ENCODE data around the gene HAPLN2. TPM values are rescaled to one million over a fixed set of nuclear protein-coding genes. Genes with fewer than 3 reads are reported as not detected.

HAPLN2 gene
- total RNA-seq, 1 donor from 2014 or later = not detected

DNA sequence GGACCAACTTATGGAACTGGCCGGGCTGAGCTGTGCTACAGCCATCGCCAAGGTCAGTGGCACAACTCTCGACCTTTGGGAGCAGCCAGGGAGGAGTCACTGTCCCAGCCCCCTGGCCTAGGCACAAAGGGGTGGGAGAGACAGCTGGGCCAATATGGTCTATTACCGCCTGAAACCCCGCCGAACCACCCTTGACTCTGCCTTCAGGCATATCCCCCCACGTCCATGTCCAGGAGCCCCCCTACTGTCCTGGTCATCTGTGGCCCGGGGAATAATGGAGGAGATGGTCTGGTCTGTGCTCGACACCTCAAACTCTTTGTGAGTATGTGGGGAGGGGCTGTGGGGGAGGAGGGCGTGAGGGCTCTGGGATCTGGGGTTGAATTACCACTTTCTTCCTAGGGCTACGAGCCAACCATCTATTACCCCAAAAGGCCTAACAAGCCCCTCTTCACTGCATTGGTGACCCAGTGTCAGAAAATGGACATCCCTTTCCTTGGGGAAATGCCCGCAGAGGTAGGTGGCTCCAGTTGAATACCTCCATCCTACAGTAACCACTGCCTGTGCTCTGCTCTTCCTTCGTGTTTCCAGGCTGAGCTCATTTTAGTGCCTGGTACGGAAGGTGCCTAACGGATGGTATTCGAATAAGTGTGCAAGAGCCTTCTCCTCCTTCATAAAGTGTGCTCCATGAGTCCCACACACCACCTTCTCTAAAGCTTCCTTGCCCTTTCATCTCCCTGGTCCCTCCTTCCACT is 26.9 kb upstream of the HAPLN2 start:
- Histone ChIP-seq H3K9me3 (ENCODE audit: low read depth) (no peaks in the 10 kb centered on the region), H3K4me1 (peaks cover 5% of the 10 kb centered on the region), H3K27me3 (no peaks in the 10 kb centered on the region), H3K4me3 (peak overlapping the region; percentile 82), H3K36me3 (no peaks in the 10 kb centered on the region), H3F3A (ENCODE audit: low read depth) (peaks cover 39% of the 10 kb centered on the region), H4K20me1 (ENCODE audit: low read depth) (no peaks in the 10 kb centered on the region), H3K79me2 (ENCODE audit: low read depth) (peaks cover 5% of the 10 kb centered on the region), H3K27ac (no peak overlapping the region), H3K9ac (peak overlapping the region; percentile 44), H2AFZ (replicated peaks) (peak overlapping the region; percentile 61), H3K4me2 (peak overlapping the region; percentile 95)
- no peak for DNase-seq (ENCODE audit: low spot score)
- TF ChIP-seq CTCF (IDR thresholded peaks at IDR 0.05) = no peak
- Mint-ChIP-seq H3K9me3 (no peaks in the 10 kb centered on the region), H3K36me3 (peaks cover 13% of the 10 kb centered on the region), H3K4me1 (peaks cover 28% of the 10 kb centered on the region), H3K27me3 (ENCODE audit: insufficient read depth, low read depth) (peaks cover 5% of the 10 kb centered on the region), H3K27ac (no peak overlapping the region), H3K4me3 (peak overlapping the region; percentile 85)

DNA sequence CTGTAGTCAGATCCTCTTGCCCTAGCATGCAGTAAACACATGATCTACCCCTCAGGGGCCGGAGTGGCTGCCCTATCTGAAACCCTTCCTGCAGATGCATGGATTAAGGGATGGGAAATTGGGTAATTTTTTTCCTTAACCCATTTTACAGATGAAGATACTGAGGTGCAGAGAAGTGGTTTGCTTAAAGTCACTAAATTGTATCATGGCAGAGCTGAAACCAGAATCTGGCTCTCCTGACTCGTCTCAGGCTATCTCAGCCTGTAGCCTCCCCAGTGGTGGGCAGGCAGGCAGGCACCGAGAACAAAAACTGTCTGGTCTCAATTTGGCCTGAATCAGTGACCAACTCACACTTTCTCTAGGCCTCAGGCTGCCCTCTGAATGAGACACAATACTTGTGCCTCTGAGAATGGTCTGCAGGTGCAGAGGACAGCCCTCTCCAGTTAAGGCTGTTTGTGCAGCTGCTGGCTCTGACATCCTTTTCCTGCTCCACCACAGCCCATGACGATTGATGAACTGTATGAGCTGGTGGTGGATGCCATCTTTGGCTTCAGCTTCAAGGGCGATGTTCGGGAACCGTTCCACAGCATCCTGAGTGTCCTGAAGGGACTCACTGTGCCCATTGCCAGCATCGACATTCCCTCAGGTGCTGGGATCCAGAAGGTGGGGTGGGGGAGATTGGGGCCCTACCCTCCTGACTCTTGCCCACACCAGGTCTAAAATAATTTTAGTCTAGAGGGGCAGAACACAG is 26.1 kb upstream of the HAPLN2 start:
- H3K36me3 Mint-ChIP-seq = peaks cover 13% of the 10 kb centered on the region
- peaks cover 39% of the 10 kb centered on the region for H3F3A ChIP-seq (ENCODE audit: low read depth)
- H3K4me1 Mint-ChIP-seq = peaks cover 28% of the 10 kb centered on the region
- no peak overlapping the region for H3K9ac ChIP-seq
- no peak overlapping the region for H3K27ac ChIP-seq
- H3K4me3 Mint-ChIP-seq = peak overlapping the region; percentile 85
- peaks cover 5% of the 10 kb centered on the region for H3K4me1 ChIP-seq
- no peaks in the 10 kb centered on the region for H3K27me3 ChIP-seq
- no peaks in the 10 kb centered on the region for H3K36me3 ChIP-seq
- peaks cover 5% of the 10 kb centered on the region for H3K79me2 ChIP-seq (ENCODE audit: low read depth)
- no peak for DNase-seq (ENCODE audit: low spot score)
- H3K4me3 ChIP-seq = no peak overlapping the region
- no peaks in the 10 kb centered on the region for H3K9me3 ChIP-seq (ENCODE audit: low read depth)
- peaks cover 5% of the 10 kb centered on the region for H3K27me3 Mint-ChIP-seq (ENCODE audit: insufficient read depth, low read depth)
- no peak overlapping the region for H2AFZ ChIP-seq (replicated peaks)
- peak overlapping the region; percentile 95 for H3K4me2 ChIP-seq
- H3K9me3 Mint-ChIP-seq = no peaks in the 10 kb centered on the region
- H3K27ac Mint-ChIP-seq = no peak overlapping the region
- TF ChIP-seq CTCF (IDR thresholded peaks at IDR 0.05) = no peak
- no peak for TF ChIP-seq EZH2phosphoT487 (IDR thresholded peaks at IDR 0.05)
- H4K20me1 ChIP-seq (ENCODE audit: low read depth) = no peaks in the 10 kb centered on the region

- peaks cover 5% of the 10 kb centered on the region for H3K4me1 ChIP-seq
- no peak for DNase-seq (ENCODE audit: low spot score)
- peaks cover 5% of the 10 kb centered on the region for H3K79me2 ChIP-seq (ENCODE audit: low read depth)
- no peaks in the 10 kb centered on the region for H3K36me3 ChIP-seq
- H2AFZ ChIP-seq (replicated peaks) = no peak overlapping the region
- no peak for TF ChIP-seq EZH2phosphoT487 (IDR thresholded peaks at IDR 0.05)
- no peak for TF ChIP-seq EZH2 (IDR thresholded peaks at IDR 0.05)
- TF ChIP-seq CTCF (IDR thresholded peaks at IDR 0.05) = no peak
- no peaks in the 10 kb centered on the region for H4K20me1 ChIP-seq (ENCODE audit: low read depth)
- Mint-ChIP-seq H3K9me3 (no peaks in the 10 kb centered on the region), H3K4me1 (peaks cover 28% of the 10 kb centered on the region), H3K4me3 (no peak overlapping the region), H3K27ac (no peak overlapping the region), H3K36me3 (peaks cover 13% of the 10 kb centered on the region), H3K27me3 (ENCODE audit: insufficient read depth, low read depth) (peaks cover 5% of the 10 kb centered on the region)
- no peak overlapping the region for H3K27ac ChIP-seq
- H3K4me3 ChIP-seq = no peak overlapping the region
- H3K4me2 ChIP-seq = no peak overlapping the region
- no peaks in the 10 kb centered on the region for H3K9me3 ChIP-seq (ENCODE audit: low read depth)
- H3F3A ChIP-seq (ENCODE audit: low read depth) = peaks cover 39% of the 10 kb centered on the region
- H3K9ac ChIP-seq = no peak overlapping the region
- H3K27me3 ChIP-seq = no peaks in the 10 kb centered on the region
Observed at GRCh38 chr1:156593661-156593989, 25.6 kb upstream of the HAPLN2 start.

Measured in neural progenitor cell (in vitro differentiated cells).